GM23338 (cell line): Measurements from ENCODE around the gene EVC2. TPM values are rescaled to one million over a fixed set of nuclear protein-coding genes. Genes with fewer than 3 reads are reported as not detected.

Experiments
- EZH2phosphoT487 ChIP-seq: fragments of 200-600 bp; sonication (generic); IDR thresholded peaks from one replicate; pipeline ENCODE4 v1.8.1; 2018; ENCODE audit warnings: antibody characterized with exemption; ENCODE audit not compliant: unreplicated experiment
- POLR2AphosphoS5 ChIP-seq: IDR thresholded peaks from 2 replicates; pipeline ENCODE4 v1.6.1; 2016; ENCODE audit warnings: antibody characterized with exemption, low read depth
- REST ChIP-seq: IDR thresholded peaks from one replicate; pipeline ENCODE4 v1.6.1; 2018; ENCODE audit warnings: antibody characterized with exemption; ENCODE audit not compliant: unreplicated experiment
- ZNF114 ChIP-seq: fragments of 250-450 bp; sonication (Bioruptor Pico); IDR thresholded peaks from 2 replicates; pipeline ENCODE4 v1.5.0; 2020; ENCODE audit warnings: mild to moderate bottlenecking, moderate library complexity
- ZNF462 ChIP-seq: fragments of 250-450 bp; sonication (Bioruptor Pico); IDR thresholded peaks from 2 replicates; pipeline ENCODE4 v1.5.0; 2020; ENCODE audit warnings: mild to moderate bottlenecking, moderate library complexity
- polyA plus RNA-seq: library from polyadenylated mRNA; unstranded; fragments of >200 nt; fragmentation: Nextera tagmentation; extraction: Ambion mirVana; gene quantifications from 2 replicates; pipeline ENCODE4 v1.2.1, GENCODE V29; 2016
- total RNA-seq: library from RNA; depleted of rRNA; stranded (reverse); fragments of >200 nt; shearing (Covaris generic); gene quantifications from 2 replicates; pipeline ENCODE4 v1.2.3, GENCODE V29; 2014
- TF ChIP-seq, protein P1 (sequence below), 2 experiments: fragments of 200-600 bp in 1 of 2; sonication (generic) in 1 of 2; conservative IDR thresholded peaks; 2 replicates each; pipeline versions ENCODE4 v1.5.1 to v1.6.1; 2016 to 2017; ENCODE audit warnings: antibody characterized with exemption in 2 of 2, low read depth in 2 of 2, mild to moderate bottlenecking in 2 of 2, moderate library complexity in 1 of 2

EVC2 gene
- total and polyA plus RNA-seq, 2 experiments from 2014 or later, result 3.4 to 11.5 TPM

DNA sequence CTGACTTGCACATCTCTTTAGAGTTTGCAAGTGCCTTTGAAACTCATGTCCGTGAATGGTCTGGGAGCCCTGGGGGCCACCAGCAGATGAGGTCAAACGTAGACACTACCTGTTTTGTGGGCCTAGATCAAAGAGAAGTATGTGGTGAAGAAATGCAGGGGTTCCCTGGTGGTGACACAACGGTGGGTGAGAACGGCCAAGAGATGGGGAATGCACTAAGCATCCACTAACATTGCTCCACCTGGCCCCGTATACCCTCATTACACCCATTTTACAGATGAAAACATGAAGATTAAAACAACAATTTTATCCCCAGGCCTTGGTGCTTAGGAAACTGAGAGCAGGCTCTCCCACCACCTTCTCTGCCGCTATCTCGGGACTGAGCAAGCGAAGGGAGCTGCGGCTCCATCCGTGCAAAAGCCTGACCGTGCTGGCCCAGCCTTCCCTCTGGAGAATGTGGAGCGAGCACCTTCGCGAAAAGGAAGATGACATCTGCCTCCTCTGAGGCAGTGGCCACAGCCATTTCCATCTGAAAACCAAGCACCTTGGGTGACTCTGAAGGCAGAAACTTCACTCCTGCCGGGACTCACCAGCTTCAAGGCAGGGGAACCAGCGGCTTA lies 91.9 kb downstream of the EVC2 start (continued):
- no peak for TF ChIP-seq ZNF462
- no peak for TF ChIP-seq EZH2phosphoT487
- no peak for TF ChIP-seq POLR2AphosphoS5
- no peak for TF ChIP-seq REST
- TF ChIP-seq, protein P1, sequence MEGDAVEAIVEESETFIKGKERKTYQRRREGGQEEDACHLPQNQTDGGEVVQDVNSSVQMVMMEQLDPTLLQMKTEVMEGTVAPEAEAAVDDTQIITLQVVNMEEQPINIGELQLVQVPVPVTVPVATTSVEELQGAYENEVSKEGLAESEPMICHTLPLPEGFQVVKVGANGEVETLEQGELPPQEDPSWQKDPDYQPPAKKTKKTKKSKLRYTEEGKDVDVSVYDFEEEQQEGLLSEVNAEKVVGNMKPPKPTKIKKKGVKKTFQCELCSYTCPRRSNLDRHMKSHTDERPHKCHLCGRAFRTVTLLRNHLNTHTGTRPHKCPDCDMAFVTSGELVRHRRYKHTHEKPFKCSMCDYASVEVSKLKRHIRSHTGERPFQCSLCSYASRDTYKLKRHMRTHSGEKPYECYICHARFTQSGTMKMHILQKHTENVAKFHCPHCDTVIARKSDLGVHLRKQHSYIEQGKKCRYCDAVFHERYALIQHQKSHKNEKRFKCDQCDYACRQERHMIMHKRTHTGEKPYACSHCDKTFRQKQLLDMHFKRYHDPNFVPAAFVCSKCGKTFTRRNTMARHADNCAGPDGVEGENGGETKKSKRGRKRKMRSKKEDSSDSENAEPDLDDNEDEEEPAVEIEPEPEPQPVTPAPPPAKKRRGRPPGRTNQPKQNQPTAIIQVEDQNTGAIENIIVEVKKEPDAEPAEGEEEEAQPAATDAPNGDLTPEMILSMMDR (conservative IDR thresholded peaks at IDR 0.05; ENCODE audit: low read depth in 2 of 2), result no peak
- no peak for TF ChIP-seq ZNF114 (CRISPR knock-in tag)
